IMR-90 (cell line): Measurements from ENCODE around the gene EGF. TPM values are rescaled to one million over a fixed set of nuclear protein-coding genes. Genes with fewer than 3 reads are reported as not detected.

Experiments
- ATAC-seq: fragments of 200-7000 bp; cut with Tn5 transposase; 2 replicates; pipeline ENCODE4 v1.9.1; 2020; ENCODE audit warnings: low read depth, mild to moderate bottlenecking, moderate library complexity
- BruUV-seq: library from RNA; stranded (reverse); fragments of 400-500 nt; replicated peaks from 2 replicates; lab custom pipeline; 2021; lab: Mats Ljungman, UMichigan
- CTCF ChIA-PET: fragments of 300-600 bp; formaldehyde crosslinking; extraction: SDS; loops from one replicate; lab custom pipeline; 2021; ENCODE audit warnings: antibody characterized with exemption; lab: Yijun Ruan, JAX
- POLR2A ChIA-PET: fragments of 300-600 bp; sonication (Branson Sonifier 250); formaldehyde crosslinking; loops from one replicate; lab custom pipeline; 2022; ENCODE audit warnings: antibody characterized with exemption; ENCODE audit not compliant: unreplicated experiment; lab: Charles Lee
- DNase-seq: peaks from one replicate; pipeline ENCODE4 v3.0.0; 2013
- H2AFZ ChIP-seq: replicated peaks from 2 replicates; pipeline ENCODE3; 2013; ENCODE audit warnings: low read length, mild to moderate bottlenecking; ENCODE audit not compliant: poor library complexity
- H2AK5ac ChIP-seq: 2 replicates; pipeline ENCODE4 v1.6.1; 2013; ENCODE audit warnings: low read depth, low read length, inconsistent platforms
- H2AK9ac ChIP-seq: replicated peaks from 2 replicates; pipeline ENCODE3; 2013; ENCODE audit warnings: mild to moderate bottlenecking, low read depth, low read length, moderate library complexity; ENCODE audit not compliant: poor library complexity
- H2BK120ac ChIP-seq: 2 replicates; pipeline ENCODE4 v1.6.1; 2013; ENCODE audit warnings: low read depth, low read length, inconsistent platforms
- H2BK15ac ChIP-seq: 3 replicates; pipeline ENCODE4 v1.6.1; 2013; ENCODE audit warnings: low read depth, low read length, inconsistent platforms
- H2BK20ac ChIP-seq: 2 replicates; pipeline ENCODE4 v1.6.1; 2013; ENCODE audit warnings: low read depth, mild to moderate bottlenecking, inconsistent platforms, low read length, moderate library complexity
- H2BK5ac ChIP-seq: 2 replicates; pipeline ENCODE4 v1.6.1; 2013; ENCODE audit warnings: mild to moderate bottlenecking, low read depth, low read length, inconsistent platforms; ENCODE audit not compliant: poor library complexity, severe bottlenecking
- H3K14ac ChIP-seq: replicated peaks from 2 replicates; pipeline ENCODE4 v1.6.1; 2013; ENCODE audit warnings: low read depth, low read length, inconsistent platforms
- H3K18ac ChIP-seq: 2 replicates; pipeline ENCODE4 v1.6.1; 2013; ENCODE audit warnings: low read depth, low read length, control low read depth
- H3K23ac ChIP-seq: 2 replicates; pipeline ENCODE4 v1.6.1; 2013; ENCODE audit warnings: low read depth, low read length, inconsistent platforms
- H3K27ac ChIP-seq: 2 replicates; pipeline ENCODE4 v1.5.1; 2013; ENCODE audit warnings: mild to moderate bottlenecking, control low read depth, low read length; ENCODE audit not compliant: insufficient read depth
- H3K27me3 ChIP-seq: 2 replicates; pipeline ENCODE4 v1.6.1; 2013; ENCODE audit warnings: low read length; ENCODE audit not compliant: control insufficient read depth, insufficient read depth
- H3K36me3 ChIP-seq: 2 replicates; pipeline ENCODE4 v1.6.1; 2013; ENCODE audit warnings: low read length, mixed read lengths; ENCODE audit not compliant: control insufficient read depth, insufficient read depth
- H3K4ac ChIP-seq: 2 replicates; pipeline ENCODE4 v1.6.1; 2013; ENCODE audit warnings: low read depth, low read length, inconsistent platforms
- H3K4me1 ChIP-seq: 2 replicates; pipeline ENCODE4 v1.6.1; 2013; ENCODE audit warnings: low read length, mixed read lengths; ENCODE audit not compliant: control insufficient read depth, insufficient read depth
- H3K4me2 ChIP-seq: 2 replicates; pipeline ENCODE4 v1.6.1; 2013; ENCODE audit warnings: low read depth, mild to moderate bottlenecking, control low read depth, low read length, moderate library complexity
- H3K4me3 ChIP-seq: 2 replicates; pipeline ENCODE4 v1.5.1; 2013; ENCODE audit warnings: low read depth, mild to moderate bottlenecking, control low read depth, low read length, moderate library complexity; ENCODE audit not compliant: insufficient read depth
- H3K56ac ChIP-seq: 2 replicates; pipeline ENCODE4 v1.6.1; 2013; ENCODE audit warnings: low read length, inconsistent platforms; ENCODE audit not compliant: insufficient read depth; ENCODE audit errors: extremely low read depth
- H3K79me1 ChIP-seq, 2 experiments: 2 replicates each; pipeline ENCODE4 v1.6.1; 2013; ENCODE audit warnings: low read length in 2 of 2, inconsistent platforms in 1 of 2, low read depth in 1 of 2
- H3K9ac ChIP-seq: 2 replicates; pipeline ENCODE4 v1.6.1; 2013; ENCODE audit warnings: low read depth, low read length, control low read depth
- H3K9me1 ChIP-seq: 2 replicates; pipeline ENCODE4 v1.6.1; 2013; ENCODE audit warnings: low read length, inconsistent platforms; ENCODE audit not compliant: insufficient read depth
- H3K9me3 ChIP-seq: 2 replicates; pipeline ENCODE4 v1.6.1; 2013; ENCODE audit warnings: low read length; ENCODE audit not compliant: control insufficient read depth, insufficient read depth
- H4K20me1 ChIP-seq: 2 replicates; pipeline ENCODE4 v1.6.1; 2013; ENCODE audit warnings: low read length, inconsistent platforms; ENCODE audit not compliant: insufficient read depth
- H4K5ac ChIP-seq: 2 replicates; pipeline ENCODE4 v1.6.1; 2013; ENCODE audit warnings: mild to moderate bottlenecking, low read depth, low read length, control low read depth
- H4K8ac ChIP-seq, 2 experiments: 2 replicates each; pipeline ENCODE4 v1.6.1; 2013; ENCODE audit warnings: low read depth in 2 of 2, low read length in 2 of 2, control low read depth in 1 of 2, inconsistent platforms in 1 of 2
- H4K91ac ChIP-seq: 2 replicates; pipeline ENCODE4 v1.6.1; 2013; ENCODE audit warnings: low read depth, low read length, inconsistent platforms; ENCODE audit not compliant: insufficient read depth
- CEBPB ChIP-seq: IDR thresholded peaks from 2 replicates; pipeline ENCODE4 v1.6.1; 2012; ENCODE audit warnings: low read depth, low read length, improper control_type of control experiment
- CHD1 ChIP-seq: IDR thresholded peaks from 2 replicates; pipeline ENCODE4 v1.6.1; 2012; ENCODE audit warnings: low read depth, low read length, improper control_type of control experiment
- FOS ChIP-seq: fragments of 150-350 bp; IDR thresholded peaks from 2 replicates; pipeline ENCODE4 v1.6.1; 2016; ENCODE audit warnings: low read depth, low read length
- POLR2A ChIP-seq: IDR thresholded peaks from 2 replicates; pipeline ENCODE4 v1.6.1; 2012; ENCODE audit warnings: mild to moderate bottlenecking, low read depth, low read length
- RCOR1 ChIP-seq: IDR thresholded peaks from 2 replicates; pipeline ENCODE4 v1.6.1; 2012; ENCODE audit warnings: mild to moderate bottlenecking, low read length, improper control_type of control experiment; ENCODE audit not compliant: insufficient replicate concordance
- WGBS, 2 experiments: methylation state at CpG; one replicate each; pipeline versions ENCODE4 v1.1.5 to v1.1.7; 2013; ENCODE audit warnings: missing lambda C conversion rate in 2 of 2; ENCODE audit not compliant: insufficient read length in 1 of 2; ENCODE audit errors: extremely low coverage in 2 of 2; 5-methylcytosine and 5-hydroxymethylcytosine counted together
- dilution Hi-C: fragments of 300-500 bp; cut with HindIII; formaldehyde crosslinking; loops from one replicate; pipeline ENCODE4 v1.14.3; 2018; ENCODE audit warnings: low sequenced_read_pairs; ENCODE audit not compliant: unreplicated experiment
- in situ Hi-C: fragments of 300-500 bp; cut with MboI; formaldehyde crosslinking; loops from 3 replicates; pipeline ENCODE4 v1.14.3; 2019; ENCODE audit warnings: low sequenced_read_pairs, inconsistent platforms, mixed read lengths
- intact Hi-C: fragments of 100-400 bp; cut with micrococcal nuclease; formaldehyde crosslinking; loops from 2 replicates; pipeline ENCODE4 v1.10.0; 2022
- polyA plus RNA-seq, 3 experiments: library from polyadenylated mRNA; depleted of rRNA; stranded (reverse); fragments of >200 nt; gene quantifications; 2 replicates each; pipeline ENCODE4 v1.2.3, GENCODE V29; 2012; ENCODE audit warnings: low replicate concordance in 1 of 3
- total RNA-seq: library from RNA; depleted of rRNA; stranded (reverse); fragments of >200 nt; gene quantifications from 2 replicates; pipeline ENCODE4 v1.2.3, GENCODE V29; 2012

The EGF gene
- total and polyA plus RNA-seq, 2 of the 4 experiments (the other 2 are of a cell fraction): 1.7 to 2.2 TPM

GRCh38 chr4:109976189-109976588, 63.5 kb downstream of the EGF start:
- Histone ChIP-seq H2AFZ (no peak overlapping the region), H2BK5ac (no peak overlapping the region), H3K56ac (no peak overlapping the region), H2BK15ac (no peak overlapping the region), H4K91ac (no peak overlapping the region), H3K27ac (no peak overlapping the region), H2AK9ac (no peak overlapping the region), H3K18ac (no peak overlapping the region), H3K14ac (no peak overlapping the region), H3K23ac (no peak overlapping the region), H2AK5ac (no peak overlapping the region), H3K4me2 (no peak overlapping the region), H2BK120ac (no peak overlapping the region), H3K4ac (no peak overlapping the region), H3K27me3 (no peaks in the 10 kb centered on the region; the same call in 1 of the 2 replicates), H4K8ac (no peak overlapping the region), H3K4me3 (no peak overlapping the region), H3K79me1 (no peaks in the 10 kb centered on the region), H2BK20ac (no peak overlapping the region), H4K20me1 (no peaks in the 10 kb centered on the region), H3K9ac (no peak overlapping the region), H3K4me1 (peaks cover 6% of the 10 kb centered on the region; the same call in 1 of the 2 replicates), H3K9me1 (peaks cover 6% of the 10 kb centered on the region), H3K36me3 (no peaks in the 10 kb centered on the region), H4K5ac (no peak overlapping the region), H3K9me3 (no peaks in the 10 kb centered on the region)
- ChIA-PET POLR2A (no interaction called here), CTCF (no interaction called here)
- dilution Hi-C loops (no loop called here), in situ Hi-C loops (no loop called here), intact Hi-C loops (loop anchor here (5.0 kb wide), 1 partner anchor 149 kb away; the partner anchor contains the start of gene RRH)
- DNase-seq (no peak), ATAC-seq (no peak)
- no TSS peak for BruUV-seq
- WGBS, 2 experiments: no CpG with 5 or more reads among the region's 6 CpGs
- TF ChIP-seq RCOR1: no peak
- peak; percentile 92 for TF ChIP-seq CEBPB
- TF ChIP-seq CHD1: no peak
- TF ChIP-seq POLR2A: no peak
- TF ChIP-seq FOS: no peak
